Neural cell (in vitro differentiated cells): ENCODE measurements around the gene ITGB3. TPM values are rescaled to one million over a fixed set of nuclear protein-coding genes. Genes with fewer than 3 reads are reported as not detected.

Experiments
- H2AFZ ChIP-seq: fragments of 200-600, 300-800 bp; sonication (generic), shearing (Covaris generic); 2 replicates; pipeline ENCODE4 v1.6.0; 2014; ENCODE audit warnings: low read depth, mild to moderate bottlenecking, antibody characterized with exemption, low read length, moderate library complexity
- H3F3A ChIP-seq: fragments of 200-600 bp; shearing (Covaris generic); 2 replicates; pipeline ENCODE4 v1.6.1; 2016; ENCODE audit warnings: mild to moderate bottlenecking, moderate library complexity, mixed read lengths, antibody characterized with exemption, low read length; ENCODE audit not compliant: insufficient read depth, poor library complexity, severe bottlenecking
- H3K27ac ChIP-seq: fragments of 200-600, 300-800 bp; sonication (generic), shearing (Covaris generic); 2 replicates; pipeline ENCODE4 v1.5.1; 2014; ENCODE audit warnings: mild to moderate bottlenecking, low read length, moderate library complexity
- H3K27me3 ChIP-seq: fragments of 300-800, 200-600 bp; sonication (generic), shearing (Covaris generic); 2 replicates; pipeline ENCODE4 v1.6.0; 2014; ENCODE audit warnings: mild to moderate bottlenecking, low read depth, low read length, moderate library complexity; ENCODE audit not compliant: insufficient read depth
- H3K36me3 ChIP-seq: fragments of 300-800, 200-600 bp; sonication (generic), shearing (Covaris generic); 2 replicates; pipeline ENCODE4 v1.5.1; 2014; ENCODE audit warnings: mild to moderate bottlenecking, antibody characterized with exemption, low read length, moderate library complexity; ENCODE audit not compliant: insufficient read depth
- H3K4me2 ChIP-seq: fragments of 300-800, 200-600 bp; sonication (generic), shearing (Covaris generic); 2 replicates; pipeline ENCODE4 v1.6.0; 2014; ENCODE audit warnings: mild to moderate bottlenecking, low read length
- H3K4me3 ChIP-seq: fragments of 300-800, 200-600 bp; sonication (generic), shearing (Covaris generic); 2 replicates; pipeline ENCODE4 v1.5.1; 2014; ENCODE audit warnings: mild to moderate bottlenecking, low read length, moderate library complexity
- H3K79me2 ChIP-seq: fragments of 200-600 bp; shearing (Covaris generic); replicated peaks from 2 replicates; pipeline ENCODE4 v1.6.0; 2014; ENCODE audit warnings: mild to moderate bottlenecking, low read length, moderate library complexity; ENCODE audit not compliant: insufficient read depth
- H3K9ac ChIP-seq: fragments of 300-800, 200-600 bp; sonication (generic), shearing (Covaris generic); 2 replicates; pipeline ENCODE4 v1.6.1; 2016; ENCODE audit warnings: mild to moderate bottlenecking, low read length, mixed read lengths
- H3K9me2 ChIP-seq: fragments of 200-600 bp; shearing (Covaris generic); 2 replicates; pipeline ENCODE4 v1.6.1; 2016; ENCODE audit warnings: mild to moderate bottlenecking, low read length, mixed read lengths; ENCODE audit not compliant: insufficient read depth
- H3K9me3 ChIP-seq: fragments of 200-600, 300-800 bp; sonication (generic), shearing (Covaris generic); 2 replicates; pipeline ENCODE4 v1.6.1; 2016; ENCODE audit warnings: mild to moderate bottlenecking, mixed run types, low read length, moderate library complexity, mixed read lengths
- H4K20me1 ChIP-seq: fragments of 200-600 bp; shearing (Covaris generic); 2 replicates; pipeline ENCODE4 v1.6.1; 2016; ENCODE audit warnings: mild to moderate bottlenecking, mixed run types; ENCODE audit not compliant: insufficient read depth
- EP300 ChIP-seq: fragments of 450-650 bp; conservative IDR thresholded peaks from 2 replicates; pipeline ENCODE4 v1.6.1; 2014; ENCODE audit warnings: antibody characterized with exemption, mild to moderate bottlenecking, moderate library complexity; ENCODE audit not compliant: poor library complexity, severe bottlenecking
- EZH2 ChIP-seq: fragments of 200-600, 300-800 bp; shearing (Covaris generic), sonication (generic); IDR thresholded peaks from 2 replicates; pipeline ENCODE4 v1.6.1; 2014; ENCODE audit warnings: antibody characterized with exemption, low read length, borderline replicate concordance, mild to moderate bottlenecking; ENCODE audit not compliant: insufficient read depth, poor library complexity, severe bottlenecking
- MXI1 ChIP-seq: fragments of 450-650 bp; conservative IDR thresholded peaks from 2 replicates; pipeline ENCODE4 v1.6.1; 2014; ENCODE audit warnings: antibody characterized with exemption, mild to moderate bottlenecking; ENCODE audit not compliant: poor library complexity, severe bottlenecking
- POLR2AphosphoS5 ChIP-seq: IDR thresholded peaks from 2 replicates; pipeline ENCODE4 v1.6.1; 2012
- RAD21 ChIP-seq: fragments of 450-650 bp; conservative IDR thresholded peaks from 2 replicates; pipeline ENCODE4 v1.6.1; 2014; ENCODE audit warnings: antibody characterized with exemption, mild to moderate bottlenecking, moderate library complexity
- REST ChIP-seq: IDR thresholded peaks from 2 replicates; pipeline ENCODE4 v1.6.1; 2012; ENCODE audit warnings: borderline replicate concordance
- SMC3 ChIP-seq: fragments of 450-650 bp; conservative IDR thresholded peaks from 2 replicates; pipeline ENCODE4 v1.6.1; 2014; ENCODE audit warnings: antibody characterized with exemption, mild to moderate bottlenecking, moderate library complexity; ENCODE audit not compliant: poor library complexity
- TAF1 ChIP-seq: IDR thresholded peaks from 2 replicates; pipeline ENCODE4 v1.6.1; 2012; ENCODE audit warnings: low read depth
- polyA plus RNA-seq: library from polyadenylated mRNA; depleted of rRNA; stranded (reverse); fragments of >200 nt; gene quantifications from 2 replicates; pipeline ENCODE4 v1.2.3, GENCODE V29; 2014
- TF ChIP-seq, protein P1 (sequence below): fragments of 450-650 bp; IDR thresholded peaks from 2 replicates; pipeline ENCODE4 v1.5.1; 2014; ENCODE audit warnings: antibody characterized with exemption, mild to moderate bottlenecking, moderate library complexity; ENCODE audit not compliant: poor library complexity, severe bottlenecking

The ITGB3 gene
- polyA plus RNA-seq, 1 donor from 2014 or later = not detected

DNA sequence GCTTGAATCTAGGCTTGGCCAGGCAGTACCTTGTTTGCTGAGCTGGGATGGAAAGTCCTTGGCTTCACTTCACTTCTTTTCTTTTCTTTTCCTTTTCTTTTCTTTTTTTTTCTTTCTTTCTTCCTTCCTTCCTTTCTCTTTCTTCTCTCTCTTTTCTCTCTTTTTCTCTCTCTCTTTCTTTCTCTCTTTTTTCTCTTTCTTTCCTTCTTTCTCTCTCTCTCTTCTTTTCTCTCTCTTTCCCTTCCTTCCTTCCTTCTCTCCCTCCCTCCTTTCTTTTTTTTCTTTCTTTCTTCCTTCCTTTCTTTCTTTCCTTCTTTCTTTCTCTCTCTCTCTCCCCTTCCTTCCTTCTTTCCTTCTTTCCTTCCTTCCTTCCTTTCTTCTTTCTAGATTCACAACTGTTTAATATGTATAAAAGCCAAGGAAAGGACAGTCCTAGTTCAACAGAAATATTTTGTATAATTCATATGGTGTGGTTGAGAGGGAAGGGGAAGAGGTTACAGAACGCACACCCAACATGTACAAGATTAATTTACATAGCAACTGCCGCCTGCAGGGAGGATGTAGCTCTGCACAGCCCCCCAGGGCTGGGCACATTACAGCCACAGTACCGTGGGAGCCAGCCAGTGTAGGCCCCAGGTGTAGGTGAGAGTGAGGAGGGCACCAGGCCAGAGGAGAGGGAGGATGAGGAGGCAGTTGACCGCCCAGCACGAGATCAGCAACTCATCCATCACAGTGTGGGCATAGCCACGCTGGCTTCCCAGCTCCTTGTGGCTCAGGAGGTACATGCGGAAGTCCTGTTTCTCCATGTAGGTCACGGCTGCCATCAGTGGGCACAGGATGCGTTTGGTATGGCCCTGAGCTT, 9.7 kb upstream of the ITGB3 start:
- H3K9me2 ChIP-seq = no peaks in the 10 kb centered on the region
- H4K20me1 ChIP-seq = no peaks in the 10 kb centered on the region
- no peaks in the 10 kb centered on the region for H3K79me2 ChIP-seq
- H3K4me2 ChIP-seq = no peak overlapping the region
- H3K9ac ChIP-seq = no peak overlapping the region
- no peaks in the 10 kb centered on the region for H3K9me3 ChIP-seq
- no peak overlapping the region for H2AFZ ChIP-seq
- no peak overlapping the region for H3K4me3 ChIP-seq
- H3F3A ChIP-seq = no peaks in the 10 kb centered on the region
- H3K27ac ChIP-seq = no peak overlapping the region
- no peak for TF ChIP-seq RAD21
- no peak for TF ChIP-seq REST
- no peak for TF ChIP-seq EZH2
- no peak for TF ChIP-seq EP300
- TF ChIP-seq MXI1 = no peak
- TF ChIP-seq TAF1 = no peak
- no peak for TF ChIP-seq POLR2AphosphoS5
- TF ChIP-seq, protein P1, sequence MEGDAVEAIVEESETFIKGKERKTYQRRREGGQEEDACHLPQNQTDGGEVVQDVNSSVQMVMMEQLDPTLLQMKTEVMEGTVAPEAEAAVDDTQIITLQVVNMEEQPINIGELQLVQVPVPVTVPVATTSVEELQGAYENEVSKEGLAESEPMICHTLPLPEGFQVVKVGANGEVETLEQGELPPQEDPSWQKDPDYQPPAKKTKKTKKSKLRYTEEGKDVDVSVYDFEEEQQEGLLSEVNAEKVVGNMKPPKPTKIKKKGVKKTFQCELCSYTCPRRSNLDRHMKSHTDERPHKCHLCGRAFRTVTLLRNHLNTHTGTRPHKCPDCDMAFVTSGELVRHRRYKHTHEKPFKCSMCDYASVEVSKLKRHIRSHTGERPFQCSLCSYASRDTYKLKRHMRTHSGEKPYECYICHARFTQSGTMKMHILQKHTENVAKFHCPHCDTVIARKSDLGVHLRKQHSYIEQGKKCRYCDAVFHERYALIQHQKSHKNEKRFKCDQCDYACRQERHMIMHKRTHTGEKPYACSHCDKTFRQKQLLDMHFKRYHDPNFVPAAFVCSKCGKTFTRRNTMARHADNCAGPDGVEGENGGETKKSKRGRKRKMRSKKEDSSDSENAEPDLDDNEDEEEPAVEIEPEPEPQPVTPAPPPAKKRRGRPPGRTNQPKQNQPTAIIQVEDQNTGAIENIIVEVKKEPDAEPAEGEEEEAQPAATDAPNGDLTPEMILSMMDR = no peak
- no peak for TF ChIP-seq SMC3
- no peaks in the 10 kb centered on the region for H3K36me3 ChIP-seq
- H3K27me3 ChIP-seq = no peaks in the 10 kb centered on the region

GRCh38 chr17:47244697-47245096, 8.9 kb upstream of the ITGB3 start:
- Histone ChIP-seq H3K4me3 (no peak overlapping the region), H3K9me2 (no peaks in the 10 kb centered on the region), H3K36me3 (no peaks in the 10 kb centered on the region), H3F3A (no peaks in the 10 kb centered on the region), H3K9ac (no peak overlapping the region), H2AFZ (no peak overlapping the region), H3K27ac (no peak overlapping the region), H3K9me3 (no peaks in the 10 kb centered on the region), H4K20me1 (no peaks in the 10 kb centered on the region), H3K27me3 (no peaks in the 10 kb centered on the region), H3K4me2 (no peak overlapping the region), H3K79me2 (no peaks in the 10 kb centered on the region)
- no peak for TF ChIP-seq MXI1
- TF ChIP-seq RAD21 = no peak
- TF ChIP-seq TAF1 = no peak
- TF ChIP-seq SMC3 = no peak
- TF ChIP-seq POLR2AphosphoS5 = no peak
- TF ChIP-seq REST = no peak
- no peak for TF ChIP-seq EP300
